Duodenal mucosa (tissue), 2 donors: ENCODE results near the gene GART.

Experiments used
- H3K27ac ChIP-seq: one replicate; pipeline ENCODE4 v1.7.0; 2013; ENCODE audit warnings: low read depth, low read length
- H3K27me3 ChIP-seq, 2 donors: one replicate each; pipeline ENCODE4 v1.7.0; 2013; ENCODE audit warnings: low read length in 2 of 2, control low read depth in 1 of 2; ENCODE audit not compliant: insufficient read depth in 2 of 2, control insufficient read depth in 1 of 2
- H3K36me3 ChIP-seq, 2 donors: one replicate each; pipeline ENCODE4 v1.7.0; 2013; ENCODE audit warnings: low read length in 2 of 2, control low read depth in 1 of 2; ENCODE audit not compliant: insufficient read depth in 2 of 2, control insufficient read depth in 1 of 2
- H3K4me1 ChIP-seq, 2 donors: one replicate each; pipeline ENCODE4 v1.7.0; 2013; ENCODE audit warnings: low read length in 2 of 2, control low read depth in 1 of 2; ENCODE audit not compliant: insufficient read depth in 2 of 2, control insufficient read depth in 1 of 2
- H3K4me3 ChIP-seq, 2 donors: one replicate each; pipeline ENCODE4 v1.7.0; 2013; ENCODE audit warnings: low read length in 2 of 2, low read depth in 1 of 2
- H3K9ac ChIP-seq, 2 donors: one replicate each; pipeline ENCODE4 v1.7.0; 2013; ENCODE audit warnings: low read length in 2 of 2, low read depth in 1 of 2
- H3K9me3 ChIP-seq, 2 donors: one replicate each; pipeline ENCODE4 v1.7.0; 2013; ENCODE audit warnings: low read length in 2 of 2, control low read depth in 1 of 2; ENCODE audit not compliant: control insufficient read depth in 1 of 2

Gene GART

GRCh38 chr21:33493756-33494155 is 48.2 kb downstream of the GART start:
- no peak overlapping the region for H3K4me3 ChIP-seq
- no peaks in the 10 kb centered on the region for H3K9me3 ChIP-seq
- H3K9ac ChIP-seq = no peak overlapping the region
- no peaks in the 10 kb centered on the region for H3K27me3 ChIP-seq
- no peaks in the 10 kb centered on the region for H3K36me3 ChIP-seq
- peaks cover 5 to 7% of the 10 kb centered on the region in 2 donors for H3K4me1 ChIP-seq
- H3K27ac ChIP-seq = no peak overlapping the region

- H3K9me3 ChIP-seq = no peaks in the 10 kb centered on the region
- no peaks in the 10 kb centered on the region for H3K27me3 ChIP-seq
- H3K9ac ChIP-seq = no peak overlapping the region
- no peak overlapping the region for H3K4me3 ChIP-seq
- H3K27ac ChIP-seq = no peak overlapping the region
- H3K4me1 ChIP-seq = peaks cover 5 to 7% of the 10 kb centered on the region in 2 donors
- no peaks in the 10 kb centered on the region for H3K36me3 ChIP-seq
Measured at GRCh38 chr21:33492571-33492970, 49.3 kb downstream of the GART start.

GRCh38 chr21:33491373-33492102 is 50.4 kb downstream of the GART start, which contains the start of gene DNAJC28:
Gene DNAJC28, minus strand, starts transcription at chr21:33491716. Its CDS starts 2,323 bp downstream, at chr21:33489393.
- Histone ChIP-seq H3K9me3 (no peaks in the 10 kb centered on the region), H3K9ac (peak within 1 kb of the TSS; percentile 64 to 92), H3K36me3 (no peaks in the 10 kb centered on the region), H3K27me3 (no peaks in the 10 kb centered on the region), H3K27ac (peak within 1 kb of the TSS; percentile 23), H3K4me3 (peak within 1 kb of the TSS; percentile 93 to 95), H3K4me1 (peaks cover 5 to 7% of the 10 kb centered on the region in 2 donors)

- Histone ChIP-seq H3K9ac (peak overlapping the region; percentile 64 to 92), H3K27ac (peak overlapping the region; percentile 23), H3K27me3 (no peaks in the 10 kb centered on the region), H3K4me1 (peaks cover 5 to 7% of the 10 kb centered on the region in 2 donors), H3K4me3 (peak overlapping the region; percentile 93 to 95), H3K9me3 (no peaks in the 10 kb centered on the region), H3K36me3 (no peaks in the 10 kb centered on the region)
Measured at GRCh38 chr21:33490991-33491372, 50.9 kb downstream of the GART start.

- Histone ChIP-seq H3K4me1 (peaks cover 5 to 7% of the 10 kb centered on the region in 2 donors), H3K4me3 (no peak overlapping the region), H3K9ac (no peak overlapping the region), H3K27me3 (no peaks in the 10 kb centered on the region), H3K27ac (no peak overlapping the region), H3K36me3 (no peaks in the 10 kb centered on the region), H3K9me3 (no peaks in the 10 kb centered on the region)
Measured at GRCh38 chr21:33488936-33489335, 53.0 kb downstream of the GART start.

DNA sequence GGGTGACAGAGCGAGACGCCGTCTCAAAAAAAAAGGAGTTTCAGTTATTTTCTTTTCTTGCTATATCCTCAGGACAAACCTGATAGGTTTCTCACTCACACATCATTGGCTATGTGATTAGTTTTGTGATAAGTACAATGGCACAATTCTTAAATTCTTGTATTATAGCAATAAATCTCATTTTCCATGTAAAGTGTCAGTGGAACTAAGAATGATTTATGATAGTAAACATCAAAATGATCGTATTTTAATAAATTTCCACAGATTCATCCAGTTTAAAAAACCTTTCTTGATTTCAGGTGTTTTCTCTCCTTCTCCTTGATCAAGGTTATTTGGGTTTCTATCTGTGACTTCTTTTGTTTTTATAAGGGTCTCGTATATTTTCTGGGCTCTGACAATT is 53.9 kb downstream of the GART start:
- peaks cover 5 to 7% of the 10 kb centered on the region in 2 donors for H3K4me1 ChIP-seq
- H3K9me3 ChIP-seq = no peaks in the 10 kb centered on the region
- H3K36me3 ChIP-seq = no peaks in the 10 kb centered on the region
- no peak overlapping the region for H3K4me3 ChIP-seq
- no peak overlapping the region for H3K27ac ChIP-seq
- H3K27me3 ChIP-seq = no peaks in the 10 kb centered on the region
- no peak overlapping the region for H3K9ac ChIP-seq

- H3K9me3 ChIP-seq = no peaks in the 10 kb centered on the region
- H3K36me3 ChIP-seq = no peaks in the 10 kb centered on the region
Measured at GRCh38 chr21:33481314-33481943, 60.5 kb downstream of the GART start.

DNA sequence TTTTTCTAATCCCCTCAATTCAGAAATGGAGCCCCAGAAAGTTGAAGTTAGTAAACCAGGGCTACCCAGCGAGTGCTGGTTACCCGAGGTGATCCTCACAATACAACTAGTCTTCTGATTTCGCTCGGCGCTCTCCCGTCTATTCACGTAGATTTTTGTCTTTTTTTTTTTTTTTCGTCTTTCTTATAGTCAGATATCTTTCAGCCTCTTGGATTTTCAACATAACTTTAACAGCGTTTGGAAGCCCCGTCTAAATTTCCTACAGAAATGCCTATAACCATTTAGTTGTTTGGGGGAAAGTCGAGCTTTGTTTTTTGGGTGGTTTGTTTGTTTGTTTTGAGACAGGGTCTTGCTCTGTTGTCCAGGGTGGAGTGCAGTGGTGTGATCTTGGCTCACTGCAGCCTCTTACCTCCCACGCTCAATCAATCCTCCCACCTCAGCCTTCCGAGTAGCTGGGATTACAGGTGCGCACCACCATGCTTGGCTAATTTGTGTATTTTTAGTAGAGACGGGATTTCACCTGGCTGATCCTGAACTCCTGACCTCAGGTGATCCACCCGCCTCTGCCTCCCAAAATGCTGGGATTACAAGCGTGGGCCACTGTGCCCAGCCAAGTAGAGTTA is 61.3 kb downstream of the GART start:
- Histone ChIP-seq H3K9ac (peak overlapping the region; percentile 90 to 94), H3K9me3 (no peaks in the 10 kb centered on the region), H3K27ac (peak overlapping the region; percentile 77), H3K4me3 (peak overlapping the region; percentile 93 to 95), H3K4me1 (peaks cover 0 to 10% of the 10 kb centered on the region in 2 donors), H3K27me3 (no peaks in the 10 kb centered on the region), H3K36me3 (no peaks in the 10 kb centered on the region)

More at GRCh38 chr21:33481314-33481943, 60.5 kb downstream of the GART start:
- H3K4me1 ChIP-seq = peaks cover 0 to 10% of the 10 kb centered on the region in 2 donors
- no peak overlapping the region for H3K27ac ChIP-seq
- no peak overlapping the region for H3K4me3 ChIP-seq
- H3K27me3 ChIP-seq = no peaks in the 10 kb centered on the region
- peak overlapping the region in 1 of 2 donors; percentile 94 for H3K9ac ChIP-seq

DNA sequence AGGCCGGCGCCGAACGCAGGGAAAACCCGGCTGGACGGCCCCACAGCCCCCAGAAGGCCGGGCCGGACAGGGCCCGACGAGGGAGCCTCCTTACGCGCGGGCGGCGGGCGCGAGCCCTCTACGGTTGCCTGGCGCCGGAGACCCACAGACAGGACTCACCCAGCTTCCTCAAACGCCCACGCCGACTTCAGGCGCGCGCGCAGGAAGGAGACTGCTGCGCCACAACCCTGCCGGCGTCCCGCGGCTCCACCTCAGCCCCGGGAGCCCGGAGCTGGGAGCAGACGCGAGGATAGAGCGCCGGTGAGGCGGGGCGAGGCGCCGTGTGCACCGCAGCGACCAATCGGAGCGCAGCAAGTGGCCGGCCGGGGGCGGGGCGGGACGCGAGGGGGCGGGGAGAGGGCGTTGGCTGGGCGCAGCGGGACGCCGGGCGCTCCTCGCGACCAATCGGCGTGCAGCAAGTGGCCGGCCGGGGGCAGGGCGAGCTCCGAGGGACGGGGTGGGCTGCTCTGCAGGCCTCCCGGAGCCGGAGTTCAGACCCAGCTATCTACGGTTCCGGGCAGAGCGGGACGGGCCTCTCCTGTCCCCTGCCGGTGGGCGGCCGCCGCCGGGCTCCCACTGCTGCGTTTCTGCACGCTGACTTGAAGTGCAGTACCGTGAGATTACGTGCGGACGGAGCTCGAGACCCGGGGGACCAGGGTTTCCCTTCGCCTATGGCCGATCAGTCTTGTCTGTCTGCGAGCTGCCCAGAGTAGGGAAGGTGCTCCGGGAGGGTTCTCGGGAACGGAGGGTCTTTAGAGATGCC is 62.0 kb downstream of the GART start, which contains the start of gene TMEM50B:
Gene TMEM50B, minus strand, starts transcription at position 296 of the 802 bp plus-strand sequence. CDS start 11,089 bp downstream, outside the sequence.
- peak within 1 kb of the TSS; percentile 97 for H3K27ac ChIP-seq
- H3K9me3 ChIP-seq = no peaks in the 10 kb centered on the region
- peaks cover 0 to 10% of the 10 kb centered on the region in 2 donors for H3K4me1 ChIP-seq
- H3K4me3 ChIP-seq = peak within 1 kb of the TSS; percentile 93 to 98
- peak within 1 kb of the TSS; percentile 90 to 94 for H3K9ac ChIP-seq
- no peaks in the 10 kb centered on the region for H3K27me3 ChIP-seq
- no peaks in the 10 kb centered on the region for H3K36me3 ChIP-seq
